T-helper 2 cell treated with Interferon-gamma antibody and Interleukin-4, amounts not matched to agents 5 μg/mL and 100 μg/mL, for 36 hours (primary cell): Measurements from ENCODE around the gene PRPF18.

Source experiments
- DNase-seq: peaks from one replicate; pipeline ENCODE4 v3.0.0; 2021; ENCODE audit warnings: low spot score
- H3K27ac Mint-ChIP-seq: one replicate; pipeline ENCODE4 v1.8.0; 2021; ENCODE audit warnings: mild to moderate bottlenecking, mixed read lengths
- H3K27me3 Mint-ChIP-seq: one replicate; pipeline ENCODE4 v1.8.0; 2021; ENCODE audit warnings: low read depth, mixed read lengths
- H3K36me3 Mint-ChIP-seq: one replicate; pipeline ENCODE4 v1.8.0; 2021; ENCODE audit warnings: low read depth, mixed read lengths
- H3K4me1 Mint-ChIP-seq: one replicate; pipeline ENCODE4 v1.8.0; 2021; ENCODE audit warnings: low read depth, mixed read lengths
- H3K4me3 Mint-ChIP-seq: one replicate; pipeline ENCODE4 v1.8.0; 2022; ENCODE audit warnings: mild to moderate bottlenecking, moderate library complexity, mixed read lengths
- H3K9me3 Mint-ChIP-seq: one replicate; pipeline ENCODE4 v1.8.0; 2021; ENCODE audit warnings: mixed read lengths

PRPF18 gene

GRCh38 chr10:13615650-13616300 is 29.0 kb downstream of the PRPF18 start:
- no peak overlapping the region for H3K4me3 Mint-ChIP-seq

GRCh38 chr10:13617116-13617515 is 30.4 kb downstream of the PRPF18 start:
- no peak for DNase-seq
- Mint-ChIP-seq H3K36me3 (peaks cover 25% of the 10 kb centered on the region), H3K4me3 (no peak overlapping the region), H3K27me3 (no peaks in the 10 kb centered on the region), H3K4me1 (no peaks in the 10 kb centered on the region), H3K27ac (no peak overlapping the region), H3K9me3 (no peaks in the 10 kb centered on the region)

More at GRCh38 chr10:13615650-13616300, 29.0 kb downstream of the PRPF18 start:
- Mint-ChIP-seq H3K27me3 (no peaks in the 10 kb centered on the region), H3K9me3 (no peaks in the 10 kb centered on the region), H3K36me3 (peaks cover 27% of the 10 kb centered on the region), H3K4me1 (no peaks in the 10 kb centered on the region), H3K27ac (no peak overlapping the region)
- DNase-seq = no peak

- DNase-seq = no peak
- Mint-ChIP-seq H3K9me3 (no peaks in the 10 kb centered on the region), H3K4me3 (no peak overlapping the region), H3K27ac (no peak overlapping the region), H3K4me1 (no peaks in the 10 kb centered on the region), H3K36me3 (peaks cover 10% of the 10 kb centered on the region), H3K27me3 (no peaks in the 10 kb centered on the region)
Observed at GRCh38 chr10:13621931-13622330, 35.2 kb downstream of the PRPF18 start.

- Mint-ChIP-seq H3K4me1 (no peaks in the 10 kb centered on the region), H3K4me3 (no peak overlapping the region), H3K9me3 (no peaks in the 10 kb centered on the region), H3K36me3 (no peaks in the 10 kb centered on the region), H3K27me3 (no peaks in the 10 kb centered on the region), H3K27ac (no peak overlapping the region)
- no peak for DNase-seq
Observed at GRCh38 chr10:13624630-13625029, 37.9 kb downstream of the PRPF18 start.

- Mint-ChIP-seq H3K4me3 (no peak overlapping the region), H3K9me3 (no peaks in the 10 kb centered on the region), H3K4me1 (no peaks in the 10 kb centered on the region), H3K27ac (no peak overlapping the region), H3K27me3 (no peaks in the 10 kb centered on the region), H3K36me3 (peaks cover 6% of the 10 kb centered on the region)
- DNase-seq = no peak
Observed at GRCh38 chr10:13627459-13628310, 40.9 kb downstream of the PRPF18 start.

GRCh38 chr10:13628661-13629060 is 41.9 kb downstream of the PRPF18 start:
- H3K27ac Mint-ChIP-seq = no peak overlapping the region
- peaks cover 6% of the 10 kb centered on the region for H3K36me3 Mint-ChIP-seq
- no peak overlapping the region for H3K4me3 Mint-ChIP-seq
- DNase-seq = no peak
- no peaks in the 10 kb centered on the region for H3K27me3 Mint-ChIP-seq
- H3K4me1 Mint-ChIP-seq = no peaks in the 10 kb centered on the region
- H3K9me3 Mint-ChIP-seq = no peaks in the 10 kb centered on the region

- no peak overlapping the region for H3K4me3 Mint-ChIP-seq
- H3K9me3 Mint-ChIP-seq = no peaks in the 10 kb centered on the region
- no peak for DNase-seq
- no peak overlapping the region for H3K27ac Mint-ChIP-seq
- no peaks in the 10 kb centered on the region for H3K4me1 Mint-ChIP-seq
- H3K36me3 Mint-ChIP-seq = peaks cover 6% of the 10 kb centered on the region
- no peaks in the 10 kb centered on the region for H3K27me3 Mint-ChIP-seq
Observed at GRCh38 chr10:13629116-13629515, 42.4 kb downstream of the PRPF18 start.

GRCh38 chr10:13630231-13630630 is 43.5 kb downstream of the PRPF18 start:
- no peak for DNase-seq

GRCh38 chr10:13631594-13631993 is 44.8 kb downstream of the PRPF18 start:
- Mint-ChIP-seq H3K27ac (no peak overlapping the region), H3K36me3 (peaks cover 8% of the 10 kb centered on the region)
- no peak for DNase-seq

More at GRCh38 chr10:13630231-13630630, 43.5 kb downstream of the PRPF18 start:
- Mint-ChIP-seq H3K27ac (no peak overlapping the region), H3K36me3 (peaks cover 8% of the 10 kb centered on the region), H3K4me1 (no peaks in the 10 kb centered on the region), H3K4me3 (no peak overlapping the region), H3K9me3 (no peaks in the 10 kb centered on the region), H3K27me3 (no peaks in the 10 kb centered on the region)

GRCh38 chr10:13632440-13632839 is 45.7 kb downstream of the PRPF18 start:
- Mint-ChIP-seq H3K4me3 (no peak overlapping the region), H3K36me3 (peaks cover 8% of the 10 kb centered on the region), H3K4me1 (no peaks in the 10 kb centered on the region), H3K9me3 (no peaks in the 10 kb centered on the region), H3K27ac (no peak overlapping the region), H3K27me3 (no peaks in the 10 kb centered on the region)
- DNase-seq = no peak

More at GRCh38 chr10:13631594-13631993, 44.8 kb downstream of the PRPF18 start:
- Mint-ChIP-seq H3K9me3 (no peaks in the 10 kb centered on the region), H3K27me3 (no peaks in the 10 kb centered on the region), H3K4me3 (no peak overlapping the region), H3K4me1 (no peaks in the 10 kb centered on the region)

GRCh38 chr10:13632884-13633440 is 46.2 kb downstream of the PRPF18 start:
- DNase-seq = no peak
- H3K27ac Mint-ChIP-seq = no peak overlapping the region
- no peaks in the 10 kb centered on the region for H3K4me1 Mint-ChIP-seq
- peaks cover 10% of the 10 kb centered on the region for H3K36me3 Mint-ChIP-seq
- H3K9me3 Mint-ChIP-seq = no peaks in the 10 kb centered on the region
- no peak overlapping the region for H3K4me3 Mint-ChIP-seq
- H3K27me3 Mint-ChIP-seq = no peaks in the 10 kb centered on the region

GRCh38 chr10:13633689-13634088 is 46.9 kb downstream of the PRPF18 start:
- no peak overlapping the region for H3K27ac Mint-ChIP-seq
- no peaks in the 10 kb centered on the region for H3K4me1 Mint-ChIP-seq
- H3K27me3 Mint-ChIP-seq = no peaks in the 10 kb centered on the region
- DNase-seq = no peak
- no peak overlapping the region for H3K4me3 Mint-ChIP-seq
- peaks cover 14% of the 10 kb centered on the region for H3K36me3 Mint-ChIP-seq
- no peaks in the 10 kb centered on the region for H3K9me3 Mint-ChIP-seq

- DNase-seq = no peak
- Mint-ChIP-seq H3K4me1 (no peaks in the 10 kb centered on the region), H3K27me3 (no peaks in the 10 kb centered on the region), H3K27ac (no peak overlapping the region), H3K4me3 (no peak overlapping the region), H3K36me3 (peaks cover 17% of the 10 kb centered on the region), H3K9me3 (no peaks in the 10 kb centered on the region)
Observed at GRCh38 chr10:13634207-13634606, 47.4 kb downstream of the PRPF18 start.

GRCh38 chr10:13636776-13637175 is 50.0 kb downstream of the PRPF18 start:
- H3K36me3 Mint-ChIP-seq = peaks cover 28% of the 10 kb centered on the region
- H3K27ac Mint-ChIP-seq = no peak overlapping the region
- peaks cover 13% of the 10 kb centered on the region for H3K9me3 Mint-ChIP-seq
- DNase-seq = no peak
- no peak overlapping the region for H3K4me3 Mint-ChIP-seq
- H3K4me1 Mint-ChIP-seq = no peaks in the 10 kb centered on the region
- no peaks in the 10 kb centered on the region for H3K27me3 Mint-ChIP-seq
